ENCODE data around the gene LSM7.
A peak's percentile ranks its signal among the peaks of the same experiment; 100 is the strongest.

LSM7 gene

DNA sequence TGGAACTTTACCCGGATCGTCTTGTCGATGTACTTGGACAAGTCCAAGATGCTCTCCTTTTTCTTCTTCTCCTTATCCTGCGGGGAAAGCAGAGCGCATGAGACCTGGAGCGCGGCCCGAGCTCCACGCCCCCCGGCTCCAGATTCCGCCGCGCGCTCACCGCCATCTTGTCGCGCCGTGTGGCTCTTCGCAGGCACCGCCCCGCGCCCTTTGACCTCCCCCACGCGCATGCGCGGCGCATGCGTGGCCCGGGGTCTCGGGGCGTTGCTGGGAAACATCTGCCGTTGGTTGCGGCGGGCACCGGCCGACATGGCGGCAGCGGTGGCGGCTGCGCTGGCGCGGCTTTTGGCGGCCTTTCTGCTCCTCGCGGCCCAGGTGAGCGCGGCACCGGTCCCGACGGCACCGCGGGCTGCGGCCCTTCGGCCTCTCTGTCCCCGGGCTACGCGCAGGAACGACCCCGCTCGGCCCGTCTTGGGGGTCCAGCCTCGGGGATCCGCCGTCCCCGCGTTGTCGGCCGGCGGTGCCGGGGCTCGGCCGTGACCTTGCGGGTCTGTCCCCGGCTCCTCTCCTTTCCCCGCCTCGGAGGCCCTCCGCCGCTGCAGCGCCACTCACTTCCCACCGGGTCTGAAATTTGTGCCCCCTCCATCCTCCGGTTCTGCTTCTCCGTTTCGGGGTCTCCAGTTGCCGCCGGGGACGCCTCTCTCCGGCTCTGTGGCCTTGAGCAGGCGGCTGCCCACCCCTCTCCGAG, at the start of gene LSM7, which contains the start of gene SPPL2B:
LSM7 (minus strand) TSS at position 186 of the 748 bp plus-strand sequence; CDS start at position 166, 20 bp downstream.
SPPL2B (plus strand) TSS at position 284 of the 748 bp plus-strand sequence; CDS start at position 310, 26 bp downstream.
- peak; percentile 85 for DNase-seq

DNA sequence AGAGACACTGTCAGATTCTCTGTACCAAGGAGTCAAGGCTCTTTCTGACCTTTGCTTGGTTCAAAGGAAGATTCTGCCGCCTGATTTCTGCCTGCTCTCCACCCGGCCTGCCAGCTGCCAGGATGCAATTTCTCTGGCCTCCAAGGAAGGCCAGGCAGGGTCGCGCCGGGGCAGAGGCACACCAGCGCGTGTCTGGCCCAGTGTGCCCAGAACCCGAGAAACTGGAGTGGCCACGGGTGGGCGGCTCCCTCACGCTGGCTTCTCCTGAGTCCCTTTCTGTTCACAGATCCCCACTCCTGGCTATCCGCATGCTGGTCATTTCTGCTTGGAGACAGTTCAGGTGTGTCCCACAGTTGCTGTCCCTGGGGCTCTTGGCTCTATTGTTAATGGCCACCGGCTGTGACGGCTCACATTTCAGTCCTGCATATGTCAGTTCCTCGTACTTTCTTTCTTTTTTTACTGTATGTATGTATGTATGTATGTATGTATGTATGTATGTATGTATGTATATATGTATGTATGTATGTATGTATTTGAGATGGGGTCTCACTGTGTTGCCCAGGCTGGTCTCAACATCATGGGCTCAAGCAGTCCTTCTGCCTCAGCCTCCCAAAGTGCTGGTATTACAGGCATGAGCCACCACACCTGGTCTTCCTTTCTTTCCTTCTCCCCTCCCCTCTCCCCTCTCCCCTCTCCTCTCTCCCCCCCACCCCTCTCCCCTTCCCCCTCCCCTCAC, 48.6 kb upstream of the LSM7 start:
- no peak for DNase-seq

DNA sequence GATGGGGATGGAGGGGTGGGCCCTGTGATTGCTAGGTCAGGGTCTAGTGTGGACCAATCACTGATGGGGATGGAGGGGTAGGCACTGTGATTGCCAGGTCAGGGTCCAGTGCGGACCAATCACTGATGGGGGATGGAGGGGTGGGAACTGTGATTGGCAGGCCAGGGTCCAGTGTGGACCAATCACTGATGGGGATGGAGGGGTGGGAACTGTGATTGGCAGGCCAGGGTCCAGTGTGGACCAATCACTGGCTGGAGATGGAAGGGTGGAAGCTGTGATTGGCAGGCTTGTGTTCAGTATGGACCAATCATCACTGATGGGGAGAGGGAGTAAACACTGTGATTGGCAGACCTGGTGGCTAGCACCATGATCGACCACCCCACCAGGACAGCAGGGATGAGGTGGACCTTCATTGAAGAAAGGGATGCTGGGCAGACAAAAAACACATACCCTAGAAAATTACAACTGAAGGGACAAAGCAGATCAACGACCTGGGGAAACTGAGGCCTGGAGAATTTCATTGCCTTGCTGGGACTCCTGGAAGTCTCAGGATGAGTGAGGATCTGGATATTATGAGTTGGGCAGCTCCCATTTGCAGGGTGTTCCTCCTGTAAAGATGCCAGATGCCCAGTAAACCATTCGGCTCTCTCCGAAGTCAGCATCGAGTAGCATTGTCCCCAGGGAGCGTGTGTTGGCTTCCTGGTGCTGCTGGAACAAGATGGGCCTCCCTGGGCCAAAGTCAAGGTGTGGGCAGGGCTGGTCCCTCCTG, 47.2 kb upstream of the LSM7 start:
- DNase-seq, result no peak

DNA sequence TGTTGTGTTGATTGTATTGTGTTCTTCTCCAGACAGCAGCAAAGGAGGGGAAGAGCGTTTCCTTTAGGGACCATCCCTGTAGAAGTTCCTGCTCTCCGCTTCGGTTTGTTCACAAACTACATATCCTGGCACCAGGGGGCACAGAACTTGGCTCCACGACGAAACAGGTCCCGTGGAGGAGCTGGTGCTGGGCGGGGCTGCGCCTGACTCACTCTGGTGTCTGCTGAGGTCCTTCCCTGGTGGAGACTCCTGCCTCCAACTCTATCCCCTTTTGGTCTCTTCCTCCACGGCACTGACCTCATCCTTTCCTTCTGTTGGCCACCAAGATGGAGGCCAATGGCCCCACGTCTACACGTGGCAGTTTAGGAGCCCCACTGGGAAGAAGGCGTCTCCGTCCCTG, 46.4 kb upstream of the LSM7 start:
- no peak for DNase-seq

DNA sequence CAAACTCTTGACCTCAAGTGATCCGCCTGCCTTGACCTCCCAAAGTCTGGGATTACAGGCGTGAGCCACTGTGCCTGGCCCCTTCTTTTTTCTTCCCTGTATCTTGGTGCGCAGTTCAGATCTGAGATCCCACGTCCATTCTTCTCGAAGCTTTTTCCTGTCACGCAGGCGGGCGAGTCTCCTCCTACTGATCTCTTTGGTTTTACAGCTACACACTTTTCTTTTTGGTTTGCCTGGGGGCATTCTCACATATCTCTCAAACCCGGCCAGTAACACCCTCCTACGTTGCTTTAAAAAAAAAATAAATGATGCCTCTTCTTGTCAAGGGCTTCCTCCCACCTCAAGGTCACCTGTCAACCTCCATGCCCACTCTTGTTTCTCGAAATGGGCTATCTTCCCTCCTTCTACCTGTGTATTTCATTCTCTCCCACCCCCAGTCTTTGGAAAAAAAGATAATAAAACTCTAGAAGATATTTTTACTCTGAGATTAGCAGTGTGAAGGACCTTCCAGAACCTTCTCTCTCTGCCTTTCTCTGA, 43.8 kb upstream of the LSM7 start:
- no peak for DNase-seq

DNA sequence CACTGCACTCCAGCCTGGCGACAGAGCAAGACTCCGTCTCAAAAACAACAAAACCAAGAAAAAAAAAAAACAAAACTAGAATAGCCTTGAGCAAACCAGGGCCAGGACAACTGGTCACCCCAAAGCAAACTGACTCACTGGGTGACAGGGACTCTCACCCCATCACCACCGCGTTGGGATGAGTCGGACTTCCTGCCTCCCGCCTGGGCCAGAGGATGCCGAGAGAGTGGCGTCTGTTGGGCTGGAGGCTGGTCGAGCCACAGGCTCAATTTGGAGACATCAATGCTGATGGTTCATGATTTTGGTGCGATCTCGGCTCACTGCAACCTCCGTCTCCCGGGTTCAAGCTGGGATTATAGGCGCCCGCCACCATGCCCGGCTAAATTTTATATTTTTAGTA, 43.3 kb upstream of the LSM7 start:
- no peak for DNase-seq

DNA sequence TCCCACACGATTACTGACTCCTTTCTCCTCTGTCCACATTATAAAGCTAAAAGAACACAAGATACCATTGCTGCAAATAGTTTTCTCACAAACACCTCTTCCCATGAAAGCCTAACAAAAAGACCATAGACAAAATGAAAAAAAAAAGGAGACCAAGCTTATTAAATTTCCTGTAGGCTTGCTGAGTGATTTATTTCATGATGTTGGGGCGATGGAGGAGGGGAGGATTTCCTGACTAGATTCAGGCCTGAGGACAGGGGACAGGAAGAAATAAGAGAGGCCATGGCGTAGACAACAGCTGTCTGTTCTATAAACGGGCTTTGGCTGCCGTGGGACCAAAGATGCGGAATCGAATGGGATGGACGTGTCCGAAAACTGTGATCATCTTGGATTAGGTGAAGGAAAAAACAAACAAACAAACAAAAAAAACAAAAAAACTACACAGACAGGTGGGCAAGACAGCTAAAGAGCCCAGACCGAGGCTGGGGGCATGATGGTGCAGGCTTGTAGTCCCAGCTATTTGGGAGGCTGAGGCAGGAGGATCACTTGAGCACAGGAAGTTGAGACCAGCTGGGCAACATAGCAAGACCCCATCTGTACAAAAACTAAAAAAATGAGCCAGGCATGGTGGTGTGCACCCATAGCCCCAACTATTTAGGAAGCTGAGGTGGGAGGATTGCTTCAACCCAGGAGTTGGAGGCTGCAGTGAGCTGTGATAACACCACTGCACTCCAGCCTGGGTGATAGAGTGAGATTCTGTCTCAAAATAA, 37.0 kb upstream of the LSM7 start:
- DNase-seq, result no peak

DNA sequence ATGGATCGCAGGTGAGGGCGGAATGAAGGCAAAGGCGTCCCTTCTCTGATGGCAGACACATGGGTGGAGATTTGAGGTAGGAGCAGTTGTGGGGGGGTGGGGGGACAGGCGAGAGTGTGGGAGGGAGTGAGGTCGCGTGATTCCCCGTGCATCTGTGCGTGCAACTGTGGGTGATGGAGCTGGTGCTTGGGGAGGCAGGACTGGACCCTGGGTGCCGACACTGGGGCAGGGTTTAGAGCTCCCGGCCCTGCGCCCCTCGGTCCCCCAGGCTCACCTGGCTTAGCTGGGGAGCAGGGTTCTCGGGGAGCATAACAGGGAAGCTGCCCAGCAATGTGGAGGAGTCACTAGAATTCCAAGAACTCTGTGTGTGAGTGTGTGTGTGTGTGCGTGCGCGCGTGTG, 35.0 kb upstream of the LSM7 start:
- DNase-seq, result no peak

DNA sequence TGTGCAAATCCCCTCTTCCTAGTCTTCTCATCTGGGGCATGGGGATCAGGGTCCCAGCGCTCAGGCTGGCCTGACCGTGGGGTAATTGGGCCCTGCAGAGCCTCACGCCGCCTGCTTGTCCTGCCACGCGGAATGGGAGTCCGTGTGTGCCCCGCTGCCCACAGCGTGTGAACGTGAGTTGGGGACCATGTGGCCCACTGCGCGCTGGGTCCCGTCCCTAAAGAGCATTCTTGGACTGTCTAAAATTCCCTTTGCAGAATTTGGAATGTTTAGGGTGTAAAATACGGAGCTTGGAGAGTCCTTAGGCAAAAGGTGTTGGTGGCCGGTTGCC, 34.5 kb upstream of the LSM7 start:
- no peak for DNase-seq

DNA sequence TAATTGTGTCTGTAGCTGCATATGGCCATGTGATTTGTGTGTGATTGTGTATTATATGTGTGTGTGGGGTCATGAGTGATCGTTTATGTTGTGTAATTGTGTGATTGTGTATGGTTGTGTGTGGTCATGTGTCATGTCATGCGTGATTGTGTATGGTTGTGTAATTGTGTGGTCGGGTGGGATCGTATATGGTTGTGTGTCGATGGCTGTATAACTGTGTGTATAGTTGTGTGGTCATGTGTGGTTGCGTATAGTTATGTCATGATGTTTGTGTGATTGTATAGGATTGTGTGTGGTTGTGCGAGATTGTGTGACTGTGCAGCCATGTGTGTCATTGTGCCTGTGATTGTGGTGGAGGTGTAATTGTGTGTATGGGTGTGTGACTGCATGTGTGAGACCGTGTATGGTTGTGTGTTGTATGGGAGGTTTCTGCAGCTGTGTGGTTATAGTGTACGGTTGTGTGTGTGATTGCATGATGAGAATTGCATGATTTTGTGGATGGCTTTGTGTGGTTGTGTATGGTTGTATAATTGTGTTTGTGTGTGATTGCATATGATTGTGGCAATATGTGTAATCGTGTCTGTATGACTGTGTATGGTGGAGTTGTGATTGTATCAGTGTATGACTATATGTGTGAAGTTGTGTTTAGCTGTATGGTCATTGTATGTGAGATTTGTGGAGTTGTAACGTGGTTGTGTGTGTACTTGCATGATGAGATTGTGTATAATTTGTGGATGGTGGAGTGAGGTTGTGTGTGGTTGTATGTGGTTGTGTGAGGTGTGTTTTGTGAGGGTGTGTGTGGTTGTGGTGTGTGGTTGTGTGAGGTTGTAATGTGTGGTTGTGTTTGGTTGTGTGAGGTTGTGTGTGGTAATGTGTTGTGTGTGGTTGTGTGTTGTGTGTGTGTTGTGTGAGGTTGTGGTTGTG, 33.9 kb upstream of the LSM7 start:
- no peak for DNase-seq

DNA sequence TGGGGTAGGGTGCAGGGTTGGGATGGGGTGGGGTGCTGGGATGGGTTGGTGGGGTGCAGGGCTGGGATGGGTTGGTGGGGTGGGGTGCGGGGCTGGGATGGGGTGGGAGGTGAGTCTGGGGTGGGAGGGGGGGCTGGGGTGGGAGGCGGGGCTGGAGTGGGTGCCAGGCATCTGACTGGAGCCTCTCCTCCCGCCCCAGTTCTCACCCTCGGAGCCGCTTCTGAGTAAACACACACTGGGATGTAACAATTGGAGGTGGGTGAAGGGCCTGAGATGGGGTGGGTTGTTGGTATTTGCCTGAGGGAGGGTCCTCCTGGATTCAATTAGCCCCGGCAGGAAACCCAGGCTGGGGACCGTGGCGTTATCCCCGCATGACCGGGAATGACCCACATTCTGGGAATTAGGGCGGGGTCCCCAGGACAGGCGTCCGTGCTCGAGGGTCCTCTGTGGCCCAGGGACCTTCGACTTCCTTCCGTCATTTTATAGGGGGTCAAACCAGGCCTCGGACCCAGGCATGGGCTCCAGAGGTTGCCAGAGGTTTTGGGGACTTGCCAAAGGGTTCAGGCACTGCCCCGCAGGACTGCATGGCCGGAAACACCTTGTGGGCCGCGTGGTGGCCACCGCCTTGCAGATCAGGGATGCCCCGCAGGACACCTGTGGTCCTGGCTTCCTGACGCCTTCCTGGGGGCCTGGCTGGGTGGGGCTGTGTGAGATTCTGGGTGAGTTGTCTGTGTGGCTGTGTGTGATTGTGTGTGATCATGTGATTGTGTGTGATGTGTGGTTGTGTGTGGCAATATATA, 33.1 kb upstream of the LSM7 start:
- DNase-seq, result no peak

DNA sequence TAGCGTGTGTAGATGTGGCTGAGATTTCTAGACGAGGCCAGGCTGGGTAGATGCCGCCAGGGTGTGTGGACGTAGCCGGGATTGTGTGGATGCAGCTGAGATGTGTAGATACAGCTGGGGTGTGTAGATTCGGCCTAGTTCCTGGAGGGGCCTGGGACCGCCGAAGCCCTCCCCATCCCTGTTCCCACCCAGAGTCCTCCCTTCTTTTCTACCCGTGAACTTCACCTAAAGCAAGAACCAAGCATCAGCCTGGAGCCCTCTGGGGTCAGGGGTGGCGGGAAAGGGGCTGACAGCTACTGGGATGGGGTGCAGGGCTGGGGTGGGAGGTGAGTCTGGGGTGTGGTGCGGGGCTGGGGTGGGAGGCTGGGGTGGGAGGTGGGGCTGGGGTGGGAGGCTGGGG, 32.4 kb upstream of the LSM7 start:
- no peak for DNase-seq

DNA sequence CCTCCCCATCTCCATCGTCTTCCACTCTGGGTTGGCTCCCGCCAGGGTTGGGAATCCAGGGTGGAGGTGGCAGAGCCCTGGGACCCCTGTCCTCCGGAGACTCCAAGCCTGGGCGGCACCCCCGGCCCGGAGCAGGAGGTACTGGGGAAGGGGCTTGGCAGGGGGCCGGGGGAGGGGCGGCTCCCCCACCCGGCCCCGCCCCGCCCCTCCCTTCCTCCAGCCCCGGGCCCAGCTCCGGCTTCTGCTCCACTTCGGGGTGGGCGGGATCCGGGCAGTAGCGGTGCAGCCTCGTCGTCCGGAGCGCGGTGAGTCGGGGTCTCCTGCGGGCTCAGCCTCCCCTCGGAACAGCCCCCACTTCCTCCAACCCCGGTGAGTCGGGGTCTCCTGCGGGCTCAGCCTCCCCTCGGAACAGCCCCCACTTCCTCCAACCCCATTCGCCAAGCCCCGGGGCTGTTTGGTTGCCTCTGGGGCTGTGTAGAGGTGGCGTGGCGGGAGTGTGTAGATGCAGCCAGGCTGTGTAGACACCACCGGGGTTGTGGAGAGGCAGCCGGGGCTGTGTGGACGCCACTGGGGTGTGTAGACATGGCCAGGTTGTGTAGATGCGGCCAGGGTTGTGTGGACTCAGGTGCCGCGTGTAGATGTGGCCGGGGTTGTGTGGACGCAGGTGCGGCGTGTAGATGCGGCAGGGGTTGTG, 31.8 kb upstream of the LSM7 start, which contains the start of gene TMPRSS9:
TMPRSS9 (plus strand) TSS at position 274 of the 694 bp plus-strand sequence. CDS start 29,521 bp downstream, outside the sequence.
- DNase-seq, result no peak

DNA sequence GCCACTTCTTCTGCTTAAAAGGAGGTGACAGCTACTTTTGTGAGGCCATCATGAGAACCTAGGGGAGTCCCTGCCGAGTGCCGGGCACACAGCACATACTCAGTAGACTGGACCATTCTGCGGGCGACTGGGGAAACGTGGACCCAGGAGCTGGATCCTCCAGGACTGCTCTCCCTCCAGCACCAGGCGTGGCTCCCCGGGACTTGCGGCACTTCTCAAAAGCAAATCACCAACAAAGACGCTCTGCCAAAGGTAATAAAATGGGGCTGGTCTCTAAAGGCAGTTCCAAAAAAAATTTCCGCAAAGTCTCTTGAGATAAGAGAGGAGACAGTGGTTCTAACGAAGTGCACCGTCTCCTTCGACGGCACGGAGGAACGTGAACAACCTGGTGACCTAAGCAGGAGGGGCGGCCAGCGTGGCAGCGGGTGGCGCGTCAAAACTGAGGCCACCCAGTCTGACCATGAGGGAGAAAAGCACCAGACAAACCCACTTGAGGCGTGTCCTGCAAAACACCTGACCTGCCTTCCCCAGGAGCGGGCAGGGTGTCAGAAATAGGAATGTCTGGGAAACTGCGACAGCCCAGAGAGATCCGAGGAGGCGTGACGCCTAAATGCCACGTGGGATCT, 30.3 kb upstream of the LSM7 start:
- DNase-seq, result no peak

DNA sequence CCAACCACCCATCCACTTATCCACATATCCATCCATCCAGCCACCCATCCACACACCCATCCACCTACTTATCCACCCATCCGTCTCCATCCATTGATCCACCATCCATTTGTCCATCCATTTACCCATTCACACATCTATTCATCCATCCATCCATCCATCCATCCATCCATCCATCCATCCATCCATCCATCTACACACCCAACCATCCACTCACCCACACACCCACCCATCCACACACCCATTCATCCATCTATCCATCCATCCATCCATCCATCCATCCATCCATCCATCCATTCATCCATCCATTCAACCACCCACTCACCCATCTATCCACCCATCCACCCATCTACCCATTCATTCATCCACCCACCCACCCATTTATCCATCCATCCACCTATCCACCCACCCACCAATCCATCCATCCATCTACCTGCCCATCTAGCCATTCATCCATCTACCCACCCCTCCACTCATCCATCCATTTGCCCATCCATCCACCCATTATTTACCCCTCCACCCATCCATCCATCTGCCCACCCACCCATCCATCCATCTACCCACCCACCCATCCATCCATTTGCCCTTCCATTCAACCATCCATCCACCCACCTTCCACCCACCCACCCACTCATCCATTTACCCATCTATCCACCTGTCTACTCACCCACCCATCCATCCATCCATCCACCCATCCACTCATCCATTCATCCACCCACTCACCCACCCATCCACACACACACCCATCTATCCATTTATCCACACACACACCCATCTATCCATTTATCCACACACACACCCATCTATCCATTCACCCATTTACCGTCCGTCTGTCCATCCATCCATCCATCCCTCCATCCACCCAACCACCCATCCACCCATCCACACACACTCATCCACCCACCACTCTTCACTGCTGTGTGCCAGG, 29.2 kb upstream of the LSM7 start:
- no peak for DNase-seq

DNA sequence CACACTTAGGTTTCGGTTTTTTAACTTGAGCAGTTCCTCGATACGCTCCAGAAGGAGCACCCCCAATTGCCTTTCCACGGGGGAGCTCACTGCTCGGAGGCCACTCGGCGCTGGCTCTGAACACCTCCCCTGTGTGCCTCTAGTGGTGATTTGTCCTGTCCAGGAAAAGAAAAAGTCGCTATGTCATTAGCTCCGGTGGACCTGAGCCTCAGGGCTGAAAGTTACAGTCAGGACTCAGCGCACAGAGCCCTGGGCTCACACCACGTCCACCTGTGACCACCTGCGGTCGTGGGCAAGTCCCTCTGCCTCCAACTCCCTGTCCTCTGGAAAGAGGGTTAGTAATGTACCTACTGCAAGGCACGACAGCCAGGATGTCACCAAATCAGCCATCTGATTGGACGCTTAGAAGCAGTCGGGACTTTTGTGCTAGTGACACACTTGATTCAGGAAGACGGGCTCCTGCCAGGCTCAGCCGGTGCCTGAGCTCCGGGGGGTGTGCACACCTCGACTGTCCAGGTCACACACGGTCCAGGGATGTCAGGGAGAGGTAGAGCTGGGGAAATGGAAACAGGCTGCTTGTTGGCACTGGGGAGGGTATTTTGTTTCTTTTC, 27.8 kb upstream of the LSM7 start:
- no peak for DNase-seq

DNA sequence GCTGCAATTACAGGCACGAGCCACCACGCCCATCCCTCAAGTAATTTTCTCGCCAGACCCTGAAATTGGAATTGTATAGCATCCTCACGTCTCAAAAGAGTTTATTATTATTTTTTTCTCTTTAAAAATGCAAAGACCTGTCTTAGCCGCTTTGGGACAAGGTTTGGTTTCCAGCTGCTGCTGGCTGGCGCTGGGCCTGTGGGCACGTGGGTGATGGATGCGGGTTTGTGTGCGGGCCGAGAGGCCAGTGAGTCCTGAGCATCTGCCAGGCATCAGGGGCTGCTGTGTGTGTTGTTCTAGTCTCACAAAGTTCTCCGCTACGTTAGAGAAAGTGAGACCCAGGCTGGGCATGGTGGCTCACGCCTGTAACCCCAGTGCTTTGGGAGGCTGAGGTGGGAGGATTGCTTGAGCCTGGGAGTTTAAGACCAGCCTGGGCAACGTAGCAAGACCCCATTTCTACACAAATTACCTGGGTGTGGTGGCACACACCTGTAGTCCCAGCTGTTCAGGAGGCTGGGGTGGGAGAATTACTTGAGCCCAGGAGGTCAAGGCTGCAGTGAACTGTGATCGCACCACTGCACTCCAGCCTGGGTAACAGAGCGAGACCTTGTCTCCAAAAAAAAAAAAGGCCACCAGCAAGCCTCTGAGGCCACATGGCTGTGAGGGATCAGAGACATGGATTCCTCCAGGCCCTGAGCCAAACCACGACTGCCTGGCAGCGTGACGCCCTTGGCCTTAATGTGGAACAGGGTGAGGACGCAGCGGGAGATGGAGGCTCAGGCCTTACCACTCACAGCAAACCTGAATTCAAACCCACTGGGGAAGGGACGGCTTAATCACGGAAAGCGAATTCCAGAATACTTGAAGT, 27.0 kb upstream of the LSM7 start:
- DNase-seq, result no peak
